GM10266 (cell line): ENCODE measurements around the gene TFIP11.

Experiments used
- DNase-seq: peaks from one replicate; pipeline ENCODE4 v3.0.0; 2012; ENCODE audit errors: extremely low spot score
- TF ChIP-seq, protein P1 (sequence below): IDR thresholded peaks from 2 replicates; pipeline ENCODE4 v1.5.1; 2012; ENCODE audit warnings: mild to moderate bottlenecking, low read depth; ENCODE audit not compliant: control insufficient read depth, insufficient read depth; ENCODE audit errors: missing control alignments

TFIP11 gene

DNA sequence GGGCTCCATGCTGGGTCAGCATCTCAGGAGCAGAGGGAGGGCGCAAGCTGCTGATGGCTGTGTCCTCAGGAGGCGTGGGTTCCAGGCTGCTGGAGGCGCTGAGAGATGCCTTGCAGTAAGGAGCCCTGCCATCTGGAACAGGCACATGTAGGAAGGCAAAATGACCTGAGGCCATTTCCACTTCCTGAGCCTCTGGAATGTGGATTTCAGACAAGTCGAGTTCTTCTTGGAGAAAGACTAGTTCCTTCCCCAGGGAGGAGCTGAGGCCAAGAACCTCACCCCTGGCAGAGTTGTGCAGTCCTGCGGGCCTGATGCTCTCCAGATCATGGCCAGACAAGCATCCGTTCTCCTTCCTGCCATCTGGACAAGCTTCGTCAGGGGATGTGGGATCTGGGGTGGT lies 48.0 kb downstream of the TFIP11 start:
- no peak for DNase-seq
- TF ChIP-seq, protein P1, sequence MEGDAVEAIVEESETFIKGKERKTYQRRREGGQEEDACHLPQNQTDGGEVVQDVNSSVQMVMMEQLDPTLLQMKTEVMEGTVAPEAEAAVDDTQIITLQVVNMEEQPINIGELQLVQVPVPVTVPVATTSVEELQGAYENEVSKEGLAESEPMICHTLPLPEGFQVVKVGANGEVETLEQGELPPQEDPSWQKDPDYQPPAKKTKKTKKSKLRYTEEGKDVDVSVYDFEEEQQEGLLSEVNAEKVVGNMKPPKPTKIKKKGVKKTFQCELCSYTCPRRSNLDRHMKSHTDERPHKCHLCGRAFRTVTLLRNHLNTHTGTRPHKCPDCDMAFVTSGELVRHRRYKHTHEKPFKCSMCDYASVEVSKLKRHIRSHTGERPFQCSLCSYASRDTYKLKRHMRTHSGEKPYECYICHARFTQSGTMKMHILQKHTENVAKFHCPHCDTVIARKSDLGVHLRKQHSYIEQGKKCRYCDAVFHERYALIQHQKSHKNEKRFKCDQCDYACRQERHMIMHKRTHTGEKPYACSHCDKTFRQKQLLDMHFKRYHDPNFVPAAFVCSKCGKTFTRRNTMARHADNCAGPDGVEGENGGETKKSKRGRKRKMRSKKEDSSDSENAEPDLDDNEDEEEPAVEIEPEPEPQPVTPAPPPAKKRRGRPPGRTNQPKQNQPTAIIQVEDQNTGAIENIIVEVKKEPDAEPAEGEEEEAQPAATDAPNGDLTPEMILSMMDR: no peak

DNA sequence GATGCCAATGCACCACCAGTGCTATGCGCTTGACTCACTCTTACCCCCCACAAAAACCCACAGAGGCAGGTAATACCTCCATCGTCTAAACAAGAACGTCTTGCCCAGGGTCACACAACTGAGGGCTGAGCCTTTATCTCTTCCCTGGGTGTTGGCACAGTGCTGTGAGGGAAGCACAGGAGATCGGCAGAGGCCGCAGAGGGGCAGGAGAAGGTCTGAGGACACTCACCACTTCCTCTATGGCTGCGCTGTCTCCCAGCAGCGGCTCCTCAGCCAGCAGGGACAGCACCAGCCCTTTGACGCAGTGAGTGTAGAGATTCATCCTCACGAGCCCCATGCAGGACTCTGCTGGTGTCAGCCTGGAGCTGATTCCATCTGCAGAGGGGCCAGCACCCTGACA lies 48.6 kb downstream of the TFIP11 start:
- no peak for DNase-seq
- TF ChIP-seq, protein P1: no peak

DNA sequence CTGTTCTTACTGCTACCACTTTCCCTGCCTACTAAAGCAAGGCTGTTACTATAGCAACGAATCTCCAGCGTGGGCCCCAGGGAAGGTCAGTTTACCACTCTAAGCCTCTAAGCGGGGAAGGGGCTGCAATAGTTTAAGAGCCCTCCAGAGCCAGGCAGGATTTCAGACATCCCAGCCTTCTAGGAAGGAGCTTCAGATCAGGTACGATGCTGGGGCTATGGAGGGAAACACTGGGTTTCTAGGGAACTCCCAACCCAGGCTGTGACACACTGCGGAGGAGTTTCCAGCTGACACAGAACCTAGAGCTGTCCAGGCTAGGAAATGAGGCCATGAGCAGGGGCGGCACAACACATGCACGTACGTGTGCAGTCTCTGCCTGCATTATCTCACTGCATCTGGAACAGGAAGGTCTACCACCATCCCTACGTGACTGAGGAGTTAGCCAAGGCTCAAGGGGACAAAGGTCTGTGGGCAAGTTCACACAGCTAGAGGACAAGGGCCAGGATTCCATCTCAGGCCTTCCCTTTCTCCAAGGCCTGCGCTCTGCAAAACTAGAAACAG lies 49.1 kb downstream of the TFIP11 start:
- DNase-seq: no peak
- TF ChIP-seq, protein P1: no peak

DNA sequence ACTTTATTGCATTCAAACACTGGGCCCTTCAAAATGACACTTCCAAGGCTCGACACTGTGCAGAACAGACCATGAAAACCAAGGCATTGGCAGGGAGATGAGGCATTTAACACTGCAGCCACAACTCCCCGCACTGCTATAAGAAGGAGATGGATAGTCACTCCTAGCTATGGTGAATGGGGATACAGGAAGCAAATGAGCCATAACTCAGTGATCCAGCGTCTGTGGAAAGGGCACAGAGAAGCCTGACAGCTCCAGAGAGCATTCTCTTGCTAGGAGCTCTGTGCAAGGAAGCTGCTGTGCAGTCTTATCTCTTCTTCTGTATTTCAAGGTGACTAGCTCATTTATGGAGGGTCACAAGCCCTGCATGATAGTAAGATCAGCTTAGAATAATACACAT lies 49.6 kb downstream of the TFIP11 start:
- TF ChIP-seq, protein P1: no peak
- no peak for DNase-seq

DNA sequence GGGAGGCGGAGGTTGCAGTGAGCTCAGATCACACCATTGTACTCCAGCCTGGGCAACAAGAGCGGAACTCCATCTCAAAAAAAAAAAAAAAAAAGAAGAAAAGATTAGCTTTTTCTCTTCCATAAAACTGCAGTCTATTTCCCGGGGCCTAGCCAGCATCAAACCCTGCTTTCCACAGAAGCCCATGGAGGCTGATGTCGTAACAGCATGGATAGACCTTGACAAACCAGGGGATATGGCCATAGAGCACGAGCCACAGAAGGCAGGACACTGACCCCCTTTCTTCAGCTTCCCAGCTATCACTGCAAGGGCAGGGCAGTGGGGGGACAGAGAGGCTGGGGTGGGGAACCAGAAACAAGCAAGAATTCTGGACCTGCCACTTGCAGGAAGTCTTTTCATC lies 50.2 kb downstream of the TFIP11 start:
- TF ChIP-seq, protein P1: no peak

DNA sequence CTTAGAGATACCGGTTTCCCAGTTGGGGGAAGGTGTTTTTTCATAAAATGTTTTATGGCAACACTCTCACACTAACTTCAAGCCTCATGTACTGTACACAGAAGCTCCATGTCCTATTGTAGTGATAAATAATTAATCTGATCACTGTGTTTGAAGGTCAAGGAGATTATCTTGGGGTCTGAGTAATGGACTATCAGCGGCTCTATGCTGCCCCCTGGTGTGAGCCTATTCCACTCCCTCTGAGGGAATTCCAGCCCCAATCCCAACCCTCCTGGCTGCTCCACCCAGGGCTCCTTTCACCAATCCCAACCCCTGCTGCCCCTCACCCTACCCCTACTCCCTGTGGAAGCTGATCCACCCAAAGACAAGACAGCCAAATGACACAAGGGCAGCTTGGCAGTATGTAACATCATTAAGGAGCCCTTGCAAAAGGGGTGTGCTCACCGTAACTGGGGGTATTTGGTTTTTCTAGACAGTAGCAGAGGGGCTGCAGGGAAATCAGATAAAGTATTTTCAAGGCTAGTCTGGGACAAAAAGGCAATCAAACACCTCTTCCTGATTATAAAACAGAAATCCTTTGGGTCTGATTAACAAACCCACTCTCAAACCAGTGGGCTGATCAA lies 51.0 kb downstream of the TFIP11 start:
- TF ChIP-seq, protein P1: peak; percentile 64
- peak; percentile 51 for DNase-seq

More for the DNA sequence above, 50.2 kb downstream of the TFIP11 start:
- DNase-seq: no peak

DNA sequence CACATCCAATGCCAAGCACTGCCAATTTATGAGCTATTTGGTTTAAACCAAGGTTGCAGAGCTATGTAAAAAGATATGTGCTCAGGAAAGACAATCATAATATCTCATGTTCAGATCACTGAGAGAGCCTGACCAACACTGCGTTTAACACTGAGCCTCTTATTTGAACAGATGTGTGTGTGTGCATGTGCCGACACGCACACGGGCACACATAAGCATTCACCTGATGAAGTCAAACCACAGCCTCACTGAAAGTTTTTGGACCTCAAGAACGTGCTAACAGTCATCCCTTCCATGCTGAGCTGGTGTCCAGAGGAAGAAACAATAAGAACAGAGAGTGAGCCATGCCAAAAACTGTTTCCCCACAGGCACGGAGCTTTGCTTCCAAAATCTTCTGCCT lies 52.1 kb downstream of the TFIP11 start:
- no peak for DNase-seq
- TF ChIP-seq, protein P1: no peak
